D721Med (cell line): ENCODE data around the gene PTPRG.

Source experiments
- DNase-seq: peaks from one replicate; pipeline ENCODE4 v3.0.0; 2011; ENCODE audit warnings: low spot score; ENCODE audit not compliant: insufficient read length
- FAIRE-seq: peaks from 2 replicates; lab custom pipeline; 2011; peaks lifted over from hg19 to GRCh38; lab: Jason Lieb, UNC
- CTCF ChIP-seq: IDR thresholded peaks from 2 replicates; pipeline ENCODE4 v1.5.1; 2012; ENCODE audit warnings: mild to moderate bottlenecking, control low read depth; ENCODE audit not compliant: insufficient read depth; ENCODE audit errors: missing control alignments

Gene PTPRG

GRCh38 chr3:62127116-62127515 is 565.7 kb downstream of the PTPRG start:
- TF ChIP-seq CTCF = no peak
- FAIRE-seq (no peak), DNase-seq (no peak)

- no peak for FAIRE-seq
- TF ChIP-seq CTCF = no peak
- DNase-seq = no peak
Measured at GRCh38 chr3:62128051-62128450, 566.7 kb downstream of the PTPRG start.

GRCh38 chr3:62128681-62129080 is 567.3 kb downstream of the PTPRG start:
- DNase-seq (no peak), FAIRE-seq (no peak)
- TF ChIP-seq CTCF = no peak

- no peak for TF ChIP-seq CTCF
- DNase-seq (no peak), FAIRE-seq (no peak)
Measured at GRCh38 chr3:62131050-62131449, 569.7 kb downstream of the PTPRG start.

- TF ChIP-seq CTCF = peak; percentile 31
- DNase-seq (no peak), FAIRE-seq (peak; percentile 44)
Measured at GRCh38 chr3:62131620-62132019, 570.2 kb downstream of the PTPRG start.

GRCh38 chr3:62132027-62132602 is 570.7 kb downstream of the PTPRG start:
- TF ChIP-seq CTCF = no peak
- no peak for FAIRE-seq
- DNase-seq = no peak

GRCh38 chr3:62133015-62133414 is 571.6 kb downstream of the PTPRG start:
- DNase-seq (no peak), FAIRE-seq (no peak)
- no peak for TF ChIP-seq CTCF
